Stimulated activated CD4-positive, alpha-beta T cell treated with anti-CD3 and anti-CD28 coated beads, Interleukin-4, amount 100 ng/mL, for 24 hours (primary cell): ENCODE data around the gene GADD45A.

ENCODE experiments used
- DNase-seq: peaks from one replicate; pipeline ENCODE4 v3.0.0-alpha.2; 2020

The GADD45A gene

DNA sequence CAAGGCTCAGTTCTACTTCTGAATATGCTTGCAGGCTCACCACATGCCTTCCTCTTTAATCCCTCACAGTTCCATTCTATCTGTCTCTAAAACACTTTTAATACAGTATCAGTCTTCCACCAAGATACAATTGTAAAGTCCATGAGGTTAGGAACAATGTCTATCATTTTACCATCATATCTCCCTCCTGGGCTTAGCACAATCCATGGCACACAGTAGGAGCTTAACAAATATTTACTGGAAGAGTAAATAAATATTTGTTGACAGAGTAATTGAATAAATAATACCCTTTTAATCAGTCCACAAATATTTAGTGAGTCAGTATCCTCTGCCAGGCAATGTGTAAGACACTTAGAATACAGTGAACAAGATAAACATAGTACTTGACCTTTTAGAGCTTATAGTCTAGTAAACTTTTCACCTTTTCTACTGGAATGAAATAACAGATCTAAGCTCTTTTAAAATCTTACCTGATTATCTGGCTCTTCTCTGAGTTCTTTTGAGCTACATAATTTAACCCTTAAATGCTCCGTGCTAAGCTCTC is 12.7 kb upstream of the GADD45A start:
- DNase-seq: no peak

DNA sequence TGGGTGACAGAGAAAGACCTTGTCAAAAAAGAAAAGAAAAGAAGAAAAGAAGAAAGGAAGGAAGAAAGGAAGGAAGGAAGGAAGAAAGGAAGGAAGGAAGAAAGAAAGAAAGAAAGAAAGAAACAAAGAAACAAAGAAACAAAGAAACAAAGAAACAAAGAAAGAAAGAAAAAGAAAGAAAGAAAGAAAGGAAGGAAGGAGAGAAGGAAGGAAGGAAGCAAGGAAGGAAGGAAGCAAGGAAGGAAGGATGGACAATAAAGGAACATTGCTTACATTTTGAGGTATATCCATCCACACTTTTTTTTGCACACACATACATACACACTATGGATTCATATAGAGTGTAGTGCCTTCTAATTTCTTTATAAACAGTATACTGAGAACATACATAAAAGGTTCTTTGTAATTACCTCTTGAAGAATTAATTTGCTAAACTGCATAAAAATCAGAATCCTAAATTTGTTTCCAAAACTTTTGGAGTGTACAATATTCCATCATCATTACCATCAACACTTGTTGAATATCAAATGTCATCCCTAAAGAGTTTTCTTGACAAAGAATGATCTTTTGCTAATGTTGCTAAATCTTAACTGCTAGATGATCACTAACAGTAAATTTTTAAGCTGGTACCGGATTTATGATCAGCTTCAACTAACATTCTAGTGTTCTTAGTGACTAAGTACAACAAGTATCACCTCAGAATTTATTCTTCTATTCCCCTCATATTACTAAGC is 11.4 kb upstream of the GADD45A start:
- DNase-seq: no peak

DNA sequence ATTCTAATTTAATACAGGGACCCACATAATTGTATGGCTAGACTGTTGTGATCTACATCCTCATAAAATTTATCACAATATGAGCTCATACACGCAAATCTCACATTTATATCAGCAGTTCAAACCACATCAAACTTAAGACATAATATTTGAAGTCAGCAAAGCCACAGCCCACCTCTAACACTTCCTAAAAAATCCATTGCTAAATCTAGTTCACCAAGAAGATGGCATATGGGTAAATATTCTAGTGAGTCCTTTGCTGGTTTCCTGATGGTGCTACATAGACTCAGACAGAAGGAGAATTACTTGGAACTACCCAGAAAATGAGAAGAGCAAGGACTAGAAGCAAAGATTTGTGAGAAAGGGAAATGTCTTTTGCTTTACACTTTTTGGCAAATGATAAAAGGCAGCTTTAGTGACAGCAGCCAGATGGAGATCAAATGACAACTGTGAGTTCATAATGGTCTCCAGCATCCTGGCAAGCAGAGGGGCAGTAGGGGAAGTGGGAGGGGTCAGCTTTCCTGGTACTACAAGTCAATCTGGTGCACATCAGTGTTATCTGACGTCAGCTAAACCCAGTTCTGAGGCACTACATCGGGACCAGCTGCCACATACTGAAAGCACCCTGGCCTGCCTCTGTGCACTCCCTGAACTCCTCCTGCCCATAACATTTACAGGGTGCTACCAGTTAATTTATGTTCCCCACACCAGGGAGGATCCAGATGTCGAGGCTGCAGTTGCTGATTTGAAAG is 10.6 kb upstream of the GADD45A start:
- peak; percentile 20 for DNase-seq

DNA sequence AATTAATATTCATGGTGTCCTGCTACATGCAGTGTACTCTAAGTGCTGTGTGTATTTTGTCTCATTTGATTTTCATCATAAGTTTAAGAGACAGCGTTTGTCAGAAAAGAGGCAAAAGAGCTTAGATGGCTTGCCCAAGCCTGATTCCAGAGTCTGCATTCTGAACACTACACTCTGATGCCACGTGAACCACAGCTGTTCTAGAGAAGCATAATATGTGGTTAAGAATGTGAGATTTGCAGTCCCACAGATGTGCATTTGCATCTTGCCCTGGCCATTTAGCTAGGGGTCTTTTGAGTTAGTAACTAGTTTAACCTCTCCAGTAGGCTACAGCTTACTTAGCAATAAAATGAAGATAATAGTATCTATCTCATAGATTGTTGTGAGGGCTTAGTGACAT is 9.2 kb upstream of the GADD45A start:
- DNase-seq: no peak

DNA sequence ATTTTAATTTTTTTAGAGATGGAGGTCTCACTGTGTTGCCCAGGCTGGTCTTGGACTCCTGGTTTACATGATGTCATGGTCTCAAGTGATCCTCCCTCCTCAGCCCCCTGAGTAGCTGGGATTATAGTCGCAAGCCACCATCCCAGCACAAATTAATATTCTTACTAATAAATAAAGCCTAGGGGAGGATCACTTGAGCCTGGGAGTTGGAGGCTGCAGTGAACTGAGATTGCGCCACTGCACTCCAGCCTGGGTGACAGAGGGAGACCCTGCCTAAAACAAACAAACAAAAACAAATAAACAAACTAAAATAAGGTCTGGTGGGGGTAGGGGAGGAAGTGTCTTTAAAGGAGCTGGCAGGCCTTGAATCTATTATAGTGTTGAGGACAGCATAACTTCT is 8.7 kb upstream of the GADD45A start:
- no peak for DNase-seq

DNA sequence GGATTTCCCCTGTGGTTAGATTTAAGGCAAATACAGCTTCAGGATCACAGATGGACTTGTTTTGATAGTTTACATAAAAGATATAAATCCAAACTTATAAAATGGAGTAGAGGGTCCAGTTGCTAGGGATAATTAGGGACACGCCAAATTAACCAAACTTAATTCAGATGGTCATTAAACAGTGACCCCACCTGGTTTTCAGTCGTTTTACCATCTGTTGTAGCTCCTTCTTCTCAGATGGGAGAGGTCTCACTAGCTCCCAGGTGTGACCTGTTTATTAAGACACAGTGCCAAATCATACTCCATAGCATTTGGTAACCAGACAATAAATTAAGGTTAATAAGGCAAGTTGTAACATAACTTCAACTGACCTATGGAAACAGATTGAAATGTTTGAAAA is 8.1 kb upstream of the GADD45A start:
- no peak for DNase-seq

DNA sequence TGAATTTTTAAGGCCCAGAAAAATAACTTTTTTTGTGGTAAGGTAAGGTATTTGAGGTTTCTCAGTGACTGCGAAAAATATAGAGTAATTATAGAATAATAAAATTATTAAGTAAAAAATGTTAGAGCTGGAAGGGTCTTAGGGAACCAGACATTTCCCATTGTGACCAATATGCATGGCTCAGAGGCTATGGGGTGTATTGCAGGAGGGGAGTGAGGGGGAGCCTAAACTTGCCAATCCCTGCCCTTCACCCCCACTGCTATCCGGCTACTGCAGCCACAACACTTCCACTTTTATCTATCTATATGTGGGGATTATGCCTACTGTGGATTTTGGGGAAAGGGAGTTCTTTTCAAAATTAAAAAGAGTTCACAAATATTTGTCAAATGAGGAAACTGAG is 7.6 kb upstream of the GADD45A start:
- DNase-seq: no peak

DNA sequence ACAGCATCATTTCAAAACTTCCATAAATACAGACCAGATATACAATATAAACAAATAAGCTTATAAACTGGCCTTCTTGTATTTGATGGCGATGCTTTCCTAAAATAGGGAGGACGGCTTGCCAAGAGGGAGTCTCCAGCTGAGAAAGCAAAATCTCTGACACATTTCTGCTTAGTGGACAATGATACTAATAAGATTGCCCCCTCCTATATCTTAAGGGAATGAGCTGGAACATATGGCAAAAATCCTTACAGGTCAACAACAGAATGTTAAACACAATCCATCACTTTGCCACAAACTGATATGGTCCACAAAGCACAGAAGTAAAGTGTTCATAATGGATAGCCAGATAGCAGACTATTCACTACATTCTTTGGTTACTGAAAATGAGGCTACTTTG is 7.1 kb upstream of the GADD45A start:
- no peak for DNase-seq

DNA sequence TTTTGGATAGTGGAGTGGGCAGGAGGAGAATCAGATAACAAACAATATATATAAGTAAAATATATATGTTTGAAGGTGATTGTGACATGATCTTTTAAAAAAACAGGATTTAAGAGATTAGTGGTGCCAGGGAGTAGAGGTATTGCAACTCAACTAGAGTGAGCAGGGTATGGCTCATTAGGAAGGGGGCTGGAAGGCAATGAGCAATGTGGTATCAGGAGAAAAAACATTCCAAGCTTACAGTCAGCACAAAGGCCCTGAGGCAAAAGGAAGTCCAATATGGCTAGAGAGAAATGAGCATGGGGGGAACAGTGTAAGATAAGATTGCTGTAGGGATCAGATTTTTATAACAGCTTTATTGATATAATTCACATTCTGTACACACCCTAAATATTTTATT is 5.3 kb upstream of the GADD45A start:
- DNase-seq: no peak

DNA sequence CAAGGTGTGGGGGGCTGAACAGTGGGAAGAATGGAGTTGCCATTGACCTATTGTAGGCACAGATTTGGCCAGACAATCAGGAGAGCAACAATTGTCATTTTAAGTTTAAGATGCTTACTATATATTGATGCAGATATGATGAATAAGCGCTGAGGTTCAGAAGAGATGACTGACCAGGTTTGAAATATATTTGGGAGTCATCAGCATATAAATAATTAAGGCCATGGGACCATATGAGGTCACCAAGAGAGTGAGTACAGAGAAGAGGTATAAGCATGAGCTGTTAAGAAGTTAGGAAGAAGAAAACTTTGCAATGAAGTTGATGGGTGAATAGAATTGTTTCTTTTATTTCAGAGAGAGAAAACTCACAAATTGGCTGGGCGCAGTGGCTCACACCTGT is 4.5 kb upstream of the GADD45A start:
- no peak for DNase-seq

DNA sequence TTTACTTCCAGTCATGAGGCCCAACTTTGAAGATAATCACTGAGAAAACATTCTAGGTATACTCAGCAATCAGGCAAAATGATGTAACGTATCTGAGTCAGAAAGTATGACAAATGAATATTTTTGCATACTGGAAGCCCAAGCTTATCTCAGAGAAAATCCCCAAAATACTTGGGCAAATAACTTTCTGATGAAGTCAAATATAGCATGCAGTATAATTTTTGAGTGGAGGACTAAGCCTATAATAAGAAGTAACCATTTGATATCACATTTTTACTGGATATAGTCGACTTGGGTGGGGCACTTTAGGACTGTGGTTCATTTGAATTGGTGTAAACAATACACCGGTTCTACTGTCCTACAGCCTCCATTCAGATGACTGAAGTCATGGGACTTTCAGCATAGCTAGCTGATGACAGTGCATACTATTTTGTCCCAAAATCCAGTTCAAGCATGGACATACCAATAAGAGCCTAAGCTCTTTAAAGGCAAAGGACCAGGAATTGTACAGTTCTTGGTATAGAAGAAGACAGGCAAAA is 2.3 kb upstream of the GADD45A start:
- no peak for DNase-seq

DNA sequence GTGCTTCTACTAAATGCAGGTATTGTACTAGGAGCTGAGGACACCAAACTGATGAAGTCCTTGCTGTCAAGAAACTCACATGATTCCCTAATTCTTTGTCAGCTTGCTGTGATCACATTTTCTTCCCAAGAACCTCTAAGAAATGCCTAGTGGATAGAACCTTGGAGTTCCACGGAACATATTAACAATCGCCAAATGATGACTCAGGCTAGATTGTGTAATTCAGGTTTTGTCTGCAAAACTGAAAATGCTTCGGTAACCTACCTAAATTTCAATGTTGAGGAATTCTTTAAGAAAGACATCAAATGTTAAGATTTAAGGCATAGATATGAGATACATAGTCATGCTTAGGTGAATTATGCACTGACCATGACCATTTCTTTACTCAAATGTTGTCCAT is 1.7 kb upstream of the GADD45A start:
- DNase-seq: no peak

DNA sequence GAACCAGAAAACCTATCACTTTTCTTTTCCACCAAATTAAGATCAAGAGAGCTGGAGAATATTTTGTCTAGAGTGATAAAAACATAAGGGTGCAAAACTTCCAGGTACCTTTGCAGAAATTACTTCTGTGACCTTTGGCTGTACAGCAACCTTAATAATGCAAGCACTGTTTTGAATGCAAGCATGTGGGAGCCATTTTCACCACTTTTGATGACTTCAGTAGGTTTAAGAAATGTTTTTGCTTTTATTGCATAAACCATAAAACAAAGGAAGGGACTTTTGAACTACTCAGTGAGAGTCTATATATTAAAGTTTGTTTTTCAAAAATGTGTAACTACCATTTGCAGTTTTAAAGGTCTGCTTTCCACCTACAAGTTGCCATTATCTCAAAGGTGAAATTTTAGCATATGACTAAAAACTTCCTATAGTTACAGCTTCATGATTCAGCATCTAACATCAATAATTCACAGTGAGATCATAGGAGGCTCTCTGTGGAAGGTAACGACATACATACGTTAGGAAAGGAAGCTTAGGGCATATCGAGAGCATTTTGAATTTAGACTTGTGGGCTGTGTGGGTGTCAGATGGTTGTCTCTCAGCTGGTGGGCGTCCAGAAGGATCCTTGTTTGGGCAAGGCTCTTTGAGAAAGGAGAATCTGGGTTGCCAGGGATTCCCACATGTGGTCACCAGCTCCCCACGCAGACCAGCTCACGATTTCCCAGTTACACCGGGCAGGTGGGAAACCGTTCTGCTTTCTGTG is 1.1 kb upstream of the GADD45A start:
- DNase-seq: peak; percentile 68

DNA sequence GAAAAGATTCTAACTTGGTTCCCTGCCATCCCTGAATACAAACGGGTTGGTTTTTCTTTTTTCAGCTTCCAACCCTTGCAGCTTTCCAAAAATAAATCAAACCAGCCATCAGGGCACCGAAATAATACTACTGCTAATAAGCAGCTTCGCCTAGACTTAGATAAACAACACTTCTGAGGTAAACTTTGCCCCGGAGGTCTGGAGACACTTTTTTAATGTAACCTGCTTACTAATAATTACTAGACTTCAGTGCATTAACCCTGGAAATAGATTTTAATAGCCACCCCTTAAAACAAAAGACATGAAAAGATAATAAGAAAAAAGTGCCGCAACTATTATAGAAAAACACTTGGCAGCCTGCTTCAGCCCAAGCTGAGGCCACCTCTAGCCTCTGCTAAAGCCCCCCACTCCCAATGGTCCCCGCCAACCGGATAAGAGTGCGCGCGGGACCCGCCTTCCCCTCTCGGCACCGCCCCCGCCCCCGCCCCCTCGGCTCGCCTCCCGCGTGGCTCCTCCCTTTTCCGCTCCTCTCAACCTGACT is 405 bp upstream of the GADD45A start:
- DNase-seq: no peak

DNA sequence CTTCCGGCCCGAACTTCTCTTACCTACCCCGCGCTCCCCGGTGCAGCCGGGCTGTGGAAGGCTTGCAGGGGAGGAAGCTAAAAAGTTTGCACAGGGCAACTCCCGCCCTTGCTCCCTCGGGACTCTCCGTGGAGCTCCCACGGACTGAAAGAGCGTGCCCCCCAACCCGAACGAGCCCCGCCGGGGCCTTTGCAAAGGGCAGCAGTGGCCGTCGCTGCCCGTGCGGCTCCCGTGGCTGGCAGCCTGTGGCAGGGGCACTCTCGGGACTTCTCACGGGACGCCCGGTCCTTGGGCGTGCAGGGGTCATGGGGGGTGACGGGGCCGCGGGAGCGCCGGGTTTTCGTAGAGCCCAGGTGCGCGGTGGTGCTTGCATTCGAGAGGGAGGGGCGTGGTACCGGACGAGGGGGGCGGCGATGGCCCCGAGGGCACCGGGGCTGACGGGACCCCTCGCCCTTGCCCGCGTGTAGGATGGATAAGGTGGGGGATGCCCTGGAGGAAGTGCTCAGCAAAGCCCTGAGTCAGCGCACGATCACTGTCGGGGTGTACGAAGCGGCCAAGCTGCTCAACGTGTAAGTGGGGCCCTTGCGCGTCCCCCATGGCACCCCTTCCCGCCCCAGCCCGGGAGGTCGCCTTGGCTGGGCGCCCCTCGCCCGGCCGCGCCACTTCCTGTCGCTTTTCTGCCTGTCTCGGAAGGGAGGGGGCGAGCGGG is 711 bp downstream of the GADD45A start:
- peak; percentile 61 for DNase-seq

DNA sequence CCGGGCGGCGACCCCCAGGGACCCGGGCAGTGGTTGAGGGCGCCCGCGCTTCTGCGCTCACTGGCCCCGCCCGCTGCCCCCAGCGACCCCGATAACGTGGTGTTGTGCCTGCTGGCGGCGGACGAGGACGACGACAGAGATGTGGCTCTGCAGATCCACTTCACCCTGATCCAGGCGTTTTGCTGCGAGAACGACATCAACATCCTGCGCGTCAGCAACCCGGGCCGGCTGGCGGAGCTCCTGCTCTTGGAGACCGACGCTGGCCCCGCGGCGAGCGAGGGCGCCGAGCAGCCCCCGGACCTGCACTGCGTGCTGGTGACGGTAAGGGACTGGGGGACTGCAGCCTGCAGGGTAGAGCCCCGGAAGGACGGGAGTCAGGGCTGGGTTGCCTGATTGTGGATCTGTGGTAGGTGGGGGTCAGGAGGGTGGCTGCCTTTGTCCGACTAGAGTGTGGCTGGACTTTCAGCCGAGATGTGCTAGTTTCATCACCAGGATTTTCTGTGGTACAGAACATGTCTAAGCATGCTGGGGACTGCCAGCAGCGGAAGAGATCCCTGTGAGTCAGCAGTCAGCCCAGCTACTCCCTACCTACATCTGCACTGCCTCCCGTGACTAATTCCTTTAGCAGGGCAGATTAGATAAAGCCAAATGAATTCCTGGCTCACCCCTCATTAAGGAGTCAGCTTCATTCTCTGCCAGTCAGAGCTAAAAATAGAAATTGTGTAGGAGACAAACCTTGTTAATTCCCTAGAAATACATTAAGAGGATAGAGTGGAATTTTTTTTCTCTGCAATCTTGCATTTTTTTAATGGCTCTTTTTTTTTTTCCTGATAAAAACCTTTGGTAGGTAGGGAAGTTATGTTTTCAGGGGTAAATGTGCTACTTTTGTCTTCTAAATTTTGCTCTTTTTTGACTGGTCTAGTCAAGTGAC is 1.5 kb downstream of the GADD45A start:
- DNase-seq: peak; percentile 63

DNA sequence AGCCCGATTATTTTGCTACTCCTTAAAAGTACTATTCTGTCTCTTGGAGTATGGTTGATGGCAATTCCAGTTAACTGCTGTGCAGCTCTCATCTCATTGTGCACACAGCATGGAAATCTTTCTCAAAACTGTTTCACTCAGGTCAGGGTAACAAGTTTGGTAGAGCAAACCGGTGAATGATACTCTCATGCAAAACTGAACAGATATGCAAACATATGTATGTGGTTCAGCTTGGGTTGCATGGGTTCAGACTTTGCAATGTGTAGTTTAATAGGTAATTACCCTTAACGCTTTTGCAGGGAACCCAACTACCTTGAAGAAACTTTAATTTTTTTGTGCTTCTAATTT is 2.2 kb downstream of the GADD45A start:
- no peak for DNase-seq

DNA sequence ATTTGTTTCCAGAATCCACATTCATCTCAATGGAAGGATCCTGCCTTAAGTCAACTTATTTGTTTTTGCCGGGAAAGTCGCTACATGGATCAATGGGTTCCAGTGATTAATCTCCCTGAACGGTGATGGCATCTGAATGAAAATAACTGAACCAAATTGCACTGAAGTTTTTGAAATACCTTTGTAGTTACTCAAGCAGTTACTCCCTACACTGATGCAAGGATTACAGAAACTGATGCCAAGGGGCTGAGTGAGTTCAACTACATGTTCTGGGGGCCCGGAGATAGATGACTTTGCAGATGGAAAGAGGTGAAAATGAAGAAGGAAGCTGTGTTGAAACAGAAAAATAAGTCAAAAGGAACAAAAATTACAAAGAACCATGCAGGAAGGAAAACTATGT is 2.6 kb downstream of the GADD45A start:
- no peak for DNase-seq

DNA sequence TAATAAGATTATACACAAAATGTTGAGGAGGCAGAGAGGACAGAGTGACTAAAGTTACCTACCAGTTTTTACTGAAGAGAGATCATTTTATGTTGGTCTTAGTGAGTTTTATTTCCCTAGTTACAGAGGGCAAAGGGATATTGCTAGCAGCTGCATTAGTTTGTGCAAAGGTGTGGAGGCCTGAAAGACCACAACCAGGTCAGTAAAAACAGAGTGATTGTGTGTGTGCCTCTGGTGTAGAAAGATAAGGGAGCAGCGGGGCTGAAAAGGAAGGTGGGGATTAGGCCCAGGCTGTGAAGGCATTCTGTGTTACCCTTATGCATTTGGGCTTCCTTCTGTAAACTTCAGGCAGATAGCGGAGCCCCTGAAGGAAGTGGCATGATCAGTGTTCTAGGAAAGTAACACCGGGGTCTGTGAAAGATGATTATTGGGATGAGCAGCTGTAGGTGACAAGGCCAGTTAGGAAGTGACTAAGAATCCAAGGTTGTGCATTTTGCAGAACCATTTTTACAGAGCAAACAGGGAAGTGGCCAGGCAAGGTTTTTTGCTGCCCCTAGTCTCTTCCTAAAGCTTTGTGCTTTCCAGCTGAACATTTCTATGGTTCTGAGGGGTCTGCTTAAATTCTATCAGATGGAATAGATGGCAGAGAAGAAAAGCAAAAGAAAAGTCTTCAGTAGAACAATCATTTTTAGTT is 3.7 kb downstream of the GADD45A start:
- DNase-seq: no peak

DNA sequence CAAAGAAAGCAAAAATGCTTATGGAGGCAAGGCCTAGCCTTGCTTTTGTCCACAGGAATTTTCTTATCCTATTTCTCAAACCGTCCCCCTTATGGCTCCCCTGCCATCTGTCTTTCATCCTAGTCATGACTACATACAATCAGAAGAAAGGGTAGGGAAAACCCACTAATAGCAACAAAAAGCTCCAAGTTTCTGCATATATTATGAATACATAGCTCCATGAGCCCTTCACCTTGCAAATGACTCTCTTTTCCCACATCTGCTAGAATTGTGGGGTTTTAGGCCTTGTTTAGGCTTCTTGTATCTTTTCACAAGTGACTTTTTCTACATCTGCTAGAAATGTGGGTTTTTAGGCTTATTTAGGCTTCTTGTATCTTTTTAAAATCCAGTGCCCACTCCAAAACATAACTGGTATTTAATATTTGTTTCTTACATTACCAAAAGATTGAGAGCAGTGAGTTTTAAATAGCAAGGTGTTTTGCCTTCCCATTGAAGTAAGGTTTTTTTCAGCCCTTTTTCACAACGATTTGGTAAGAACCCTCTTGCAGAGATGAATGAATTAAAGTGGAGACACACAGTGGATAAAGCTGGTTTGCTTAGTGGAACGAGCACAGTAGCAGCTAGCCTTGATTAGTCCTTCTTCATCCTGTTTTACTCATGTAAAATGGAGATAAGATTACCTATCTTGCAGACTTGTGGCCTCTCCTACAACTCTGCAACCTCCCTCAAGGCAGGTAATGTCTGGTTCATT is 4.4 kb downstream of the GADD45A start:
- no peak for DNase-seq
